Measurements from ENCODE around the gene GPR84.
A peak's percentile ranks its signal among the peaks of the same experiment; 100 is the strongest.

GPR84 gene

GRCh38 chr12:54370171-54370730 lies 6.0 kb upstream of the GPR84 start:
- Histone ChIP-seq H3K4me1 (ENCODE audit: insufficient read depth, low read length) (peaks cover 47% of the 10 kb centered on the region), H3K27ac (ENCODE audit: low read depth, low read length) (peak overlapping the region; percentile 23), H3K27me3 (ENCODE audit: control insufficient read depth in 1 of 2, insufficient read depth in 2 of 2, low read length in 2 of 2) (no peaks in the 10 kb centered on the region), H3K9me3 (ENCODE audit: low read length) (no peaks in the 10 kb centered on the region), H3K4me3 (ENCODE audit: low read depth in 1 of 2, low read length in 2 of 2) (peak overlapping the region; percentile 26 to 47), H3K36me3 (ENCODE audit: insufficient read depth, low read length) (peaks cover 8% of the 10 kb centered on the region), H3K9ac (ENCODE audit: low read length) (no peak overlapping the region)

GRCh38 chr12:54369597-54370131 lies 5.4 kb upstream of the GPR84 start:
- Histone ChIP-seq H3K4me1 (ENCODE audit: insufficient read depth, low read length) (peaks cover 44% of the 10 kb centered on the region), H3K36me3 (ENCODE audit: insufficient read depth, low read length) (peaks cover 8% of the 10 kb centered on the region), H3K27ac (ENCODE audit: low read depth, low read length) (peak overlapping the region; percentile 23), H3K9me3 (ENCODE audit: low read length) (no peaks in the 10 kb centered on the region), H3K4me3 (ENCODE audit: low read depth in 1 of 2, low read length in 2 of 2) (peak overlapping the region; percentile 36 to 47), H3K27me3 (ENCODE audit: control insufficient read depth in 1 of 2, insufficient read depth in 2 of 2, low read length in 2 of 2) (no peaks in the 10 kb centered on the region), H3K9ac (ENCODE audit: low read length) (no peak overlapping the region)

- H3K36me3 ChIP-seq (ENCODE audit: insufficient read depth, low read length): peaks cover 7% of the 10 kb centered on the region
- no peak overlapping the region for H3K27ac ChIP-seq (ENCODE audit: low read depth, low read length)
- H3K27me3 ChIP-seq (ENCODE audit: control insufficient read depth in 1 of 2, insufficient read depth in 2 of 2, low read length in 2 of 2): no peaks in the 10 kb centered on the region
- H3K9ac ChIP-seq (ENCODE audit: low read length): no peak overlapping the region
- H3K9me3 ChIP-seq (ENCODE audit: low read length): no peaks in the 10 kb centered on the region
- peak overlapping the region; percentile 14 to 36 for H3K4me3 ChIP-seq (ENCODE audit: low read depth in 1 of 2, low read length in 2 of 2)
- peaks cover 37% of the 10 kb centered on the region for H3K4me1 ChIP-seq (ENCODE audit: insufficient read depth, low read length)
Measured at GRCh38 chr12:54368709-54369596, 4.7 kb upstream of the GPR84 start.

GRCh38 chr12:54368025-54368708 lies 3.9 kb upstream of the GPR84 start:
- H3K27ac ChIP-seq (ENCODE audit: low read depth, low read length): no peak overlapping the region
- H3K4me1 ChIP-seq (ENCODE audit: insufficient read depth, low read length): peaks cover 35% of the 10 kb centered on the region
- H3K4me3 ChIP-seq (ENCODE audit: low read depth in 1 of 2, low read length in 2 of 2): peak overlapping the region in 1 of 2 donors; percentile 36
- H3K27me3 ChIP-seq (ENCODE audit: control insufficient read depth in 1 of 2, insufficient read depth in 2 of 2, low read length in 2 of 2): no peaks in the 10 kb centered on the region
- H3K9me3 ChIP-seq (ENCODE audit: low read length): no peaks in the 10 kb centered on the region
- H3K9ac ChIP-seq (ENCODE audit: low read length): no peak overlapping the region
- H3K36me3 ChIP-seq (ENCODE audit: insufficient read depth, low read length): peaks cover 5% of the 10 kb centered on the region

- H3K36me3 ChIP-seq (ENCODE audit: insufficient read depth, low read length): no peaks in the 10 kb centered on the region
- H3K27ac ChIP-seq (ENCODE audit: low read depth, low read length): no peak overlapping the region
- no peak overlapping the region for H3K9ac ChIP-seq (ENCODE audit: low read length)
- H3K4me3 ChIP-seq (ENCODE audit: low read depth in 1 of 2, low read length in 2 of 2): no peak overlapping the region
- peaks cover 26% of the 10 kb centered on the region for H3K4me1 ChIP-seq (ENCODE audit: insufficient read depth, low read length)
- H3K9me3 ChIP-seq (ENCODE audit: low read length): no peaks in the 10 kb centered on the region
- H3K27me3 ChIP-seq (ENCODE audit: control insufficient read depth in 1 of 2, insufficient read depth in 2 of 2, low read length in 2 of 2): no peaks in the 10 kb centered on the region
Measured at GRCh38 chr12:54363618-54364017, 668 bp downstream of the GPR84 start.

- H3K9ac ChIP-seq (ENCODE audit: low read length): no peak overlapping the region
- H3K27ac ChIP-seq (ENCODE audit: low read depth, low read length): no peak overlapping the region
- H3K36me3 ChIP-seq (ENCODE audit: insufficient read depth, low read length): no peaks in the 10 kb centered on the region
Measured at GRCh38 chr12:54363047-54363446, 1.2 kb downstream of the GPR84 start.

GRCh38 chr12:54360717-54361456 lies 3.4 kb downstream of the GPR84 start:
- Histone ChIP-seq H3K36me3 (ENCODE audit: insufficient read depth, low read length) (no peaks in the 10 kb centered on the region), H3K9me3 (ENCODE audit: low read length) (no peaks in the 10 kb centered on the region), H3K4me1 (ENCODE audit: insufficient read depth, low read length) (peaks cover 44% of the 10 kb centered on the region), H3K27me3 (ENCODE audit: control insufficient read depth in 1 of 2, insufficient read depth in 2 of 2, low read length in 2 of 2) (no peaks in the 10 kb centered on the region), H3K4me3 (ENCODE audit: low read depth in 1 of 2, low read length in 2 of 2) (no peak overlapping the region), H3K27ac (ENCODE audit: low read depth, low read length) (peak overlapping the region; percentile 78), H3K9ac (ENCODE audit: low read length) (peak overlapping the region; percentile 37)

More at GRCh38 chr12:54363047-54363446, 1.2 kb downstream of the GPR84 start:
- H3K4me3 ChIP-seq (ENCODE audit: low read depth in 1 of 2, low read length in 2 of 2): no peak overlapping the region
- H3K9me3 ChIP-seq (ENCODE audit: low read length): no peaks in the 10 kb centered on the region
- peaks cover 26% of the 10 kb centered on the region for H3K4me1 ChIP-seq (ENCODE audit: insufficient read depth, low read length)
- H3K27me3 ChIP-seq (ENCODE audit: control insufficient read depth in 1 of 2, insufficient read depth in 2 of 2, low read length in 2 of 2): no peaks in the 10 kb centered on the region

- Histone ChIP-seq H3K27me3 (ENCODE audit: control insufficient read depth in 1 of 2, insufficient read depth in 2 of 2, low read length in 2 of 2) (no peaks in the 10 kb centered on the region), H3K9me3 (ENCODE audit: low read length) (no peaks in the 10 kb centered on the region), H3K36me3 (ENCODE audit: insufficient read depth, low read length) (no peaks in the 10 kb centered on the region), H3K4me1 (ENCODE audit: insufficient read depth, low read length) (peaks cover 50% of the 10 kb centered on the region), H3K27ac (ENCODE audit: low read depth, low read length) (peak overlapping the region; percentile 78), H3K9ac (ENCODE audit: low read length) (peak overlapping the region; percentile 37), H3K4me3 (ENCODE audit: low read depth in 1 of 2, low read length in 2 of 2) (peak overlapping the region; percentile 22 to 79)
Measured at GRCh38 chr12:54359762-54360351, 4.4 kb downstream of the GPR84 start.

- no peaks in the 10 kb centered on the region for H3K27me3 ChIP-seq (ENCODE audit: control insufficient read depth in 1 of 2, insufficient read depth in 2 of 2, low read length in 2 of 2)
- H3K4me3 ChIP-seq (ENCODE audit: low read depth in 1 of 2, low read length in 2 of 2): peak overlapping the region; percentile 22 to 79
- H3K9ac ChIP-seq (ENCODE audit: low read length): peak overlapping the region; percentile 85
- peak overlapping the region; percentile 79 for H3K27ac ChIP-seq (ENCODE audit: low read depth, low read length)
- H3K36me3 ChIP-seq (ENCODE audit: insufficient read depth, low read length): no peaks in the 10 kb centered on the region
- H3K4me1 ChIP-seq (ENCODE audit: insufficient read depth, low read length): peaks cover 51% of the 10 kb centered on the region
- H3K9me3 ChIP-seq (ENCODE audit: low read length): no peaks in the 10 kb centered on the region
Measured at GRCh38 chr12:54358945-54359761, 5.1 kb downstream of the GPR84 start.
